IMR-90 (cell line): ENCODE results near the gene STAB1. TPM values are rescaled to one million over a fixed set of nuclear protein-coding genes. Genes with fewer than 3 reads are reported as not detected.

Source experiments
- ATAC-seq: fragments of 200-7000 bp; cut with Tn5 transposase; 2 replicates; pipeline ENCODE4 v1.9.1; 2020; ENCODE audit warnings: low read depth, mild to moderate bottlenecking, moderate library complexity
- BruUV-seq: library from RNA; stranded (reverse); fragments of 400-500 nt; replicated peaks from 2 replicates; lab custom pipeline; 2021; lab: Mats Ljungman, UMichigan
- CTCF ChIA-PET: fragments of 300-600 bp; formaldehyde crosslinking; extraction: SDS; loops from one replicate; lab custom pipeline; 2021; ENCODE audit warnings: antibody characterized with exemption; lab: Yijun Ruan, JAX
- POLR2A ChIA-PET: fragments of 300-600 bp; sonication (Branson Sonifier 250); formaldehyde crosslinking; loops from one replicate; lab custom pipeline; 2022; ENCODE audit warnings: antibody characterized with exemption; ENCODE audit not compliant: unreplicated experiment; lab: Charles Lee
- DNase-seq: peaks from one replicate; pipeline ENCODE4 v3.0.0; 2013
- H2AFZ ChIP-seq: replicated peaks from 2 replicates; pipeline ENCODE3; 2013; ENCODE audit warnings: low read length, mild to moderate bottlenecking; ENCODE audit not compliant: poor library complexity
- H2AK5ac ChIP-seq: 2 replicates; pipeline ENCODE4 v1.6.1; 2013; ENCODE audit warnings: low read depth, low read length, inconsistent platforms
- H2AK9ac ChIP-seq: replicated peaks from 2 replicates; pipeline ENCODE3; 2013; ENCODE audit warnings: mild to moderate bottlenecking, low read depth, low read length, moderate library complexity; ENCODE audit not compliant: poor library complexity
- H2BK120ac ChIP-seq: 2 replicates; pipeline ENCODE4 v1.6.1; 2013; ENCODE audit warnings: low read depth, low read length, inconsistent platforms
- H2BK15ac ChIP-seq: 3 replicates; pipeline ENCODE4 v1.6.1; 2013; ENCODE audit warnings: low read depth, low read length, inconsistent platforms
- H2BK20ac ChIP-seq: 2 replicates; pipeline ENCODE4 v1.6.1; 2013; ENCODE audit warnings: low read depth, mild to moderate bottlenecking, inconsistent platforms, low read length, moderate library complexity
- H2BK5ac ChIP-seq: 2 replicates; pipeline ENCODE4 v1.6.1; 2013; ENCODE audit warnings: mild to moderate bottlenecking, low read depth, low read length, inconsistent platforms; ENCODE audit not compliant: poor library complexity, severe bottlenecking
- H3K14ac ChIP-seq: replicated peaks from 2 replicates; pipeline ENCODE4 v1.6.1; 2013; ENCODE audit warnings: low read depth, low read length, inconsistent platforms
- H3K18ac ChIP-seq: 2 replicates; pipeline ENCODE4 v1.6.1; 2013; ENCODE audit warnings: low read depth, low read length, control low read depth
- H3K23ac ChIP-seq: 2 replicates; pipeline ENCODE4 v1.6.1; 2013; ENCODE audit warnings: low read depth, low read length, inconsistent platforms
- H3K27ac ChIP-seq: 2 replicates; pipeline ENCODE4 v1.5.1; 2013; ENCODE audit warnings: mild to moderate bottlenecking, control low read depth, low read length; ENCODE audit not compliant: insufficient read depth
- H3K27me3 ChIP-seq: 2 replicates; pipeline ENCODE4 v1.6.1; 2013; ENCODE audit warnings: low read length; ENCODE audit not compliant: control insufficient read depth, insufficient read depth
- H3K36me3 ChIP-seq: 2 replicates; pipeline ENCODE4 v1.6.1; 2013; ENCODE audit warnings: low read length, mixed read lengths; ENCODE audit not compliant: control insufficient read depth, insufficient read depth
- H3K4ac ChIP-seq: 2 replicates; pipeline ENCODE4 v1.6.1; 2013; ENCODE audit warnings: low read depth, low read length, inconsistent platforms
- H3K4me1 ChIP-seq: 2 replicates; pipeline ENCODE4 v1.6.1; 2013; ENCODE audit warnings: low read length, mixed read lengths; ENCODE audit not compliant: control insufficient read depth, insufficient read depth
- H3K4me2 ChIP-seq: 2 replicates; pipeline ENCODE4 v1.6.1; 2013; ENCODE audit warnings: low read depth, mild to moderate bottlenecking, control low read depth, low read length, moderate library complexity
- H3K4me3 ChIP-seq: 2 replicates; pipeline ENCODE4 v1.5.1; 2013; ENCODE audit warnings: low read depth, mild to moderate bottlenecking, control low read depth, low read length, moderate library complexity; ENCODE audit not compliant: insufficient read depth
- H3K56ac ChIP-seq: 2 replicates; pipeline ENCODE4 v1.6.1; 2013; ENCODE audit warnings: low read length, inconsistent platforms; ENCODE audit not compliant: insufficient read depth; ENCODE audit errors: extremely low read depth
- H3K79me1 ChIP-seq, 2 experiments: 2 replicates each; pipeline ENCODE4 v1.6.1; 2013; ENCODE audit warnings: low read length in 2 of 2, inconsistent platforms in 1 of 2, low read depth in 1 of 2
- H3K9ac ChIP-seq: 2 replicates; pipeline ENCODE4 v1.6.1; 2013; ENCODE audit warnings: low read depth, low read length, control low read depth
- H3K9me1 ChIP-seq: 2 replicates; pipeline ENCODE4 v1.6.1; 2013; ENCODE audit warnings: low read length, inconsistent platforms; ENCODE audit not compliant: insufficient read depth
- H3K9me3 ChIP-seq: 2 replicates; pipeline ENCODE4 v1.6.1; 2013; ENCODE audit warnings: low read length; ENCODE audit not compliant: control insufficient read depth, insufficient read depth
- H4K20me1 ChIP-seq: 2 replicates; pipeline ENCODE4 v1.6.1; 2013; ENCODE audit warnings: low read length, inconsistent platforms; ENCODE audit not compliant: insufficient read depth
- H4K5ac ChIP-seq: 2 replicates; pipeline ENCODE4 v1.6.1; 2013; ENCODE audit warnings: mild to moderate bottlenecking, low read depth, low read length, control low read depth
- H4K8ac ChIP-seq, 2 experiments: 2 replicates each; pipeline ENCODE4 v1.6.1; 2013; ENCODE audit warnings: low read depth in 2 of 2, low read length in 2 of 2, control low read depth in 1 of 2, inconsistent platforms in 1 of 2
- H4K91ac ChIP-seq: 2 replicates; pipeline ENCODE4 v1.6.1; 2013; ENCODE audit warnings: low read depth, low read length, inconsistent platforms; ENCODE audit not compliant: insufficient read depth
- MAFK ChIP-seq: IDR thresholded peaks from 2 replicates; pipeline ENCODE4 v1.6.1; 2012; ENCODE audit warnings: low read depth, low read length, improper control_type of control experiment
- MXI1 ChIP-seq: IDR thresholded peaks from 2 replicates; pipeline ENCODE4 v1.6.1; 2012; ENCODE audit warnings: low read depth, mild to moderate bottlenecking, low read length, moderate library complexity, borderline replicate concordance
- NFE2L2 ChIP-seq: fragments of 150-350 bp; IDR thresholded peaks from 2 replicates; pipeline ENCODE4 v1.6.1; 2016; ENCODE audit warnings: low read depth, mild to moderate bottlenecking, low read length
- POLR2A ChIP-seq: IDR thresholded peaks from 2 replicates; pipeline ENCODE4 v1.6.1; 2012; ENCODE audit warnings: mild to moderate bottlenecking, low read depth, low read length
- RAD21 ChIP-seq: IDR thresholded peaks from 2 replicates; pipeline ENCODE4 v1.6.1; 2012; ENCODE audit warnings: low read length, improper control_type of control experiment
- RCOR1 ChIP-seq: IDR thresholded peaks from 2 replicates; pipeline ENCODE4 v1.6.1; 2012; ENCODE audit warnings: mild to moderate bottlenecking, low read length, improper control_type of control experiment; ENCODE audit not compliant: insufficient replicate concordance
- SMC3 ChIP-seq: fragments of 150-350 bp; IDR thresholded peaks from 2 replicates; pipeline ENCODE4 v1.6.1; 2016; ENCODE audit warnings: low read depth, mild to moderate bottlenecking, antibody characterized with exemption, low read length, moderate library complexity
- WGBS, 2 experiments: methylation state at CpG; one replicate each; pipeline versions ENCODE4 v1.1.5 to v1.1.7; 2013; ENCODE audit warnings: missing lambda C conversion rate in 2 of 2; ENCODE audit not compliant: insufficient read length in 1 of 2; ENCODE audit errors: extremely low coverage in 2 of 2; 5-methylcytosine and 5-hydroxymethylcytosine counted together
- dilution Hi-C: fragments of 300-500 bp; cut with HindIII; formaldehyde crosslinking; loops from one replicate; pipeline ENCODE4 v1.14.3; 2018; ENCODE audit warnings: low sequenced_read_pairs; ENCODE audit not compliant: unreplicated experiment
- in situ Hi-C: fragments of 300-500 bp; cut with MboI; formaldehyde crosslinking; loops from 3 replicates; pipeline ENCODE4 v1.14.3; 2019; ENCODE audit warnings: low sequenced_read_pairs, inconsistent platforms, mixed read lengths
- intact Hi-C: fragments of 100-400 bp; cut with micrococcal nuclease; formaldehyde crosslinking; loops from 2 replicates; pipeline ENCODE4 v1.10.0; 2022
- polyA plus RNA-seq, 3 experiments: library from polyadenylated mRNA; depleted of rRNA; stranded (reverse); fragments of >200 nt; gene quantifications; 2 replicates each; pipeline ENCODE4 v1.2.3, GENCODE V29; 2012; ENCODE audit warnings: low replicate concordance in 1 of 3
- total RNA-seq: library from RNA; depleted of rRNA; stranded (reverse); fragments of >200 nt; gene quantifications from 2 replicates; pipeline ENCODE4 v1.2.3, GENCODE V29; 2012
- TF ChIP-seq, protein P1 (sequence below): fragments of 150-350 bp; IDR thresholded peaks from 2 replicates; pipeline ENCODE4 v1.6.1; 2016; ENCODE audit warnings: low read depth, mild to moderate bottlenecking, low read length, moderate library complexity, borderline replicate concordance
- TF ChIP-seq, protein P2 (sequence below): conservative IDR thresholded peaks from 2 replicates; pipeline ENCODE4 v1.5.1; 2012; ENCODE audit warnings: mild to moderate bottlenecking, low read depth, low read length, improper control_type of control experiment

STAB1 gene
- total and polyA plus RNA-seq, 2 of the 4 experiments (the other 2 are of a cell fraction): not detected

DNA sequence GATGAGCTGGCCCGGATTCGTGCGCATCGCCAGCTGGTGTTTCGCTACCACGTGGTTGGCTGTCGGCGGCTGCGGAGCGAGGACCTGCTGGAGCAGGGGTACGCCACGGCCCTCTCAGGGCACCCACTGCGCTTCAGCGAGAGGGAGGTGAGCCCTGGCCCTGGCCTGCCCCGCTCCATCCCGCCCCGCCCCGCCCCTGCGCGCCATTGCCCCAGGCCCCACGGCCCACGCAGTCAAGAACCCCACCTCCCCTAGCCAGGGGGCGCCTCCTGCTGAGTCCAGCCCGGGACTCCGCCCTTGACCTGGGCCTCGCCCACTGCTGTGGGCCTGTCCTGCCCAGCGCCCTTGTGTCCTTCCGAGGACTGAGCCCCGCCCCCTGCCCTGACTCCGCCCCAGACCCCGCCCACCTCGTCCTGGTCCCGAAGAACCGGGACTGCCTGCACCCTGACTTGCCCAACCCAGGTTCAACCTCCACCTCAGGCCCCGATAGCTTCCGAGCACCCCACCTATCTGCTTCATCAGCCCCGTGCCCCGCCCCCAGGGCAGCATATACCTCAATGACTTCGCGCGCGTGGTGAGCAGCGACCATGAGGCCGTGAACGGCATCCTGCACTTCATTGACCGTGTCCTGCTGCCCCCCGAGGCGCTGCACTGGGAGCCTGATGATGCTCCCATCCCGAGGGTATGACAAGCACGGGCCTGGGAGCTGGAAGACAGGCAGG is 23.7 kb downstream of the STAB1 start:
- Histone ChIP-seq H4K20me1 (no peaks in the 10 kb centered on the region), H3K18ac (no peak overlapping the region), H3K36me3 (peaks cover 9% of the 10 kb centered on the region), H3K79me1 (no peaks in the 10 kb centered on the region), H2BK5ac (no peak overlapping the region), H3K9me3 (no peaks in the 10 kb centered on the region), H2AFZ (peak overlapping the region; percentile 83), H3K4me3 (peak overlapping the region; percentile 17; the same call in 1 of the 2 replicates), H2AK5ac (no peak overlapping the region), H2BK15ac (no peak overlapping the region), H3K23ac (no peak overlapping the region), H3K27me3 (peaks cover 17% of the 10 kb centered on the region), H3K56ac (no peak overlapping the region), H3K9ac (no peak overlapping the region), H3K4me1 (peaks cover 1% of the 10 kb centered on the region; the same call in 1 of the 2 replicates), H2BK20ac (no peak overlapping the region), H3K27ac (no peak overlapping the region), H4K91ac (no peak overlapping the region), H3K14ac (no peak overlapping the region), H4K5ac (no peak overlapping the region), H3K4me2 (no peak overlapping the region), H2AK9ac (no peak overlapping the region), H4K8ac (no peak overlapping the region), H3K4ac (no peak overlapping the region), H2BK120ac (no peak overlapping the region), H3K9me1 (peaks cover 6% of the 10 kb centered on the region; the same call in 1 of the 2 replicates)
- ChIA-PET POLR2A (no interaction called here), CTCF (no interaction called here)
- DNase-seq: no peak
- TF ChIP-seq SMC3 (no peak), RCOR1 (no peak), MXI1 (no peak), POLR2A (no peak), RAD21 (no peak), MAFK (no peak), NFE2L2 (no peak)
- TF ChIP-seq, protein P1, sequence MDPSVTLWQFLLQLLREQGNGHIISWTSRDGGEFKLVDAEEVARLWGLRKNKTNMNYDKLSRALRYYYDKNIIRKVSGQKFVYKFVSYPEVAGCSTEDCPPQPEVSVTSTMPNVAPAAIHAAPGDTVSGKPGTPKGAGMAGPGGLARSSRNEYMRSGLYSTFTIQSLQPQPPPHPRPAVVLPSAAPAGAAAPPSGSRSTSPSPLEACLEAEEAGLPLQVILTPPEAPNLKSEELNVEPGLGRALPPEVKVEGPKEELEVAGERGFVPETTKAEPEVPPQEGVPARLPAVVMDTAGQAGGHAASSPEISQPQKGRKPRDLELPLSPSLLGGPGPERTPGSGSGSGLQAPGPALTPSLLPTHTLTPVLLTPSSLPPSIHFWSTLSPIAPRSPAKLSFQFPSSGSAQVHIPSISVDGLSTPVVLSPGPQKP: no peak
- TF ChIP-seq, protein P2, sequence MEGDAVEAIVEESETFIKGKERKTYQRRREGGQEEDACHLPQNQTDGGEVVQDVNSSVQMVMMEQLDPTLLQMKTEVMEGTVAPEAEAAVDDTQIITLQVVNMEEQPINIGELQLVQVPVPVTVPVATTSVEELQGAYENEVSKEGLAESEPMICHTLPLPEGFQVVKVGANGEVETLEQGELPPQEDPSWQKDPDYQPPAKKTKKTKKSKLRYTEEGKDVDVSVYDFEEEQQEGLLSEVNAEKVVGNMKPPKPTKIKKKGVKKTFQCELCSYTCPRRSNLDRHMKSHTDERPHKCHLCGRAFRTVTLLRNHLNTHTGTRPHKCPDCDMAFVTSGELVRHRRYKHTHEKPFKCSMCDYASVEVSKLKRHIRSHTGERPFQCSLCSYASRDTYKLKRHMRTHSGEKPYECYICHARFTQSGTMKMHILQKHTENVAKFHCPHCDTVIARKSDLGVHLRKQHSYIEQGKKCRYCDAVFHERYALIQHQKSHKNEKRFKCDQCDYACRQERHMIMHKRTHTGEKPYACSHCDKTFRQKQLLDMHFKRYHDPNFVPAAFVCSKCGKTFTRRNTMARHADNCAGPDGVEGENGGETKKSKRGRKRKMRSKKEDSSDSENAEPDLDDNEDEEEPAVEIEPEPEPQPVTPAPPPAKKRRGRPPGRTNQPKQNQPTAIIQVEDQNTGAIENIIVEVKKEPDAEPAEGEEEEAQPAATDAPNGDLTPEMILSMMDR: no peak
- BruUV-seq: no TSS peak
- peak; percentile 58 for ATAC-seq
- WGBS, 2 experiments: 18% methylated on average over 17 of the region's 50 CpGs; no CpG with 5 or more reads in 1 of the 2 experiments
- in situ Hi-C loops: no loop called here
- intact Hi-C loops: no loop called here
- dilution Hi-C loops: no loop called here
